Stimulated activated memory B cell treated with anti-CD40 and anti-IgM and Interleukin-4, amounts not matched to agents 10 μg/mL and 1 μg/mL and 100 μg/mL, for 72 hours (primary cell): ENCODE results near the gene ZNF341.

Source experiments
- ATAC-seq: fragments of 150-1000 bp; cut with Tn5 transposase; 2 replicates; pipeline ENCODE4 v1.10.0; 2021
- H3K27ac Mint-ChIP-seq: one replicate; pipeline ENCODE4 v1.8.0; 2022; ENCODE audit warnings: mild to moderate bottlenecking, mixed read lengths
- H3K27me3 Mint-ChIP-seq: one replicate; pipeline ENCODE4 v1.8.0; 2022; ENCODE audit warnings: mixed read lengths
- H3K36me3 Mint-ChIP-seq: one replicate; pipeline ENCODE4 v1.8.0; 2022; ENCODE audit warnings: mixed read lengths
- H3K4me1 Mint-ChIP-seq: one replicate; pipeline ENCODE4 v1.8.0; 2022; ENCODE audit warnings: mixed read lengths
- H3K4me3 Mint-ChIP-seq: one replicate; pipeline ENCODE4 v1.8.0; 2022; ENCODE audit warnings: mild to moderate bottlenecking, moderate library complexity, mixed read lengths
- H3K9me3 Mint-ChIP-seq: one replicate; pipeline ENCODE4 v1.8.0; 2022; ENCODE audit warnings: mixed read lengths

Gene ZNF341

GRCh38 chr20:33810885-33811775 is 79.3 kb downstream of the ZNF341 start, which contains the start of gene CHMP4B:
Gene CHMP4B (plus strand): TSS chr20:33811348. CDS start chr20:33811469, 121 bp downstream.
- Mint-ChIP-seq H3K27me3 (no peaks in the 10 kb centered on the region), H3K27ac (peak within 1 kb of the TSS; percentile 98), H3K4me3 (peak within 1 kb of the TSS; percentile 93), H3K9me3 (no peaks in the 10 kb centered on the region), H3K4me1 (peaks cover 40% of the 10 kb centered on the region), H3K36me3 (peaks cover 31% of the 10 kb centered on the region)
- peak; percentile 100 for ATAC-seq

GRCh38 chr20:33811776-33812151 is 80.0 kb downstream of the ZNF341 start:
- Mint-ChIP-seq H3K27me3 (no peaks in the 10 kb centered on the region), H3K4me3 (peak overlapping the region; percentile 93), H3K27ac (peak overlapping the region; percentile 98), H3K4me1 (peaks cover 46% of the 10 kb centered on the region), H3K9me3 (no peaks in the 10 kb centered on the region), H3K36me3 (peaks cover 31% of the 10 kb centered on the region)
- ATAC-seq, result peak; percentile 44

GRCh38 chr20:33812152-33812849 is 80.5 kb downstream of the ZNF341 start:
- Mint-ChIP-seq H3K9me3 (no peaks in the 10 kb centered on the region), H3K4me3 (peak overlapping the region; percentile 93), H3K36me3 (peaks cover 31% of the 10 kb centered on the region), H3K27ac (peak overlapping the region; percentile 98), H3K4me1 (peaks cover 52% of the 10 kb centered on the region), H3K27me3 (no peaks in the 10 kb centered on the region)
- ATAC-seq, result no peak

GRCh38 chr20:33812908-33813462 is 81.2 kb downstream of the ZNF341 start:
- Mint-ChIP-seq H3K9me3 (no peaks in the 10 kb centered on the region), H3K27me3 (no peaks in the 10 kb centered on the region), H3K27ac (peak overlapping the region; percentile 98), H3K4me1 (peaks cover 59% of the 10 kb centered on the region), H3K36me3 (peaks cover 31% of the 10 kb centered on the region), H3K4me3 (peak overlapping the region; percentile 93)
- no peak for ATAC-seq

GRCh38 chr20:33814238-33814712 is 82.5 kb downstream of the ZNF341 start:
- no peak overlapping the region for H3K27ac Mint-ChIP-seq
- peaks cover 32% of the 10 kb centered on the region for H3K36me3 Mint-ChIP-seq
- no peaks in the 10 kb centered on the region for H3K27me3 Mint-ChIP-seq
- H3K4me3 Mint-ChIP-seq, result peak overlapping the region; percentile 93
- H3K9me3 Mint-ChIP-seq, result no peaks in the 10 kb centered on the region
- peaks cover 71% of the 10 kb centered on the region for H3K4me1 Mint-ChIP-seq
- ATAC-seq, result no peak

GRCh38 chr20:33815671-33816070 is 83.9 kb downstream of the ZNF341 start:
- Mint-ChIP-seq H3K9me3 (no peaks in the 10 kb centered on the region), H3K36me3 (peaks cover 42% of the 10 kb centered on the region), H3K27ac (no peak overlapping the region), H3K4me3 (no peak overlapping the region), H3K4me1 (peaks cover 85% of the 10 kb centered on the region), H3K27me3 (no peaks in the 10 kb centered on the region)
- no peak for ATAC-seq

GRCh38 chr20:33816191-33816590 is 84.4 kb downstream of the ZNF341 start:
- Mint-ChIP-seq H3K36me3 (peaks cover 43% of the 10 kb centered on the region), H3K27me3 (no peaks in the 10 kb centered on the region), H3K27ac (no peak overlapping the region), H3K4me3 (no peak overlapping the region), H3K4me1 (peaks cover 87% of the 10 kb centered on the region), H3K9me3 (no peaks in the 10 kb centered on the region)
- no peak for ATAC-seq

GRCh38 chr20:33817411-33817810 is 85.6 kb downstream of the ZNF341 start:
- Mint-ChIP-seq H3K36me3 (peaks cover 34% of the 10 kb centered on the region), H3K27ac (peak overlapping the region; percentile 42), H3K9me3 (no peaks in the 10 kb centered on the region), H3K27me3 (no peaks in the 10 kb centered on the region), H3K4me3 (no peak overlapping the region), H3K4me1 (peaks cover 84% of the 10 kb centered on the region)
- ATAC-seq, result no peak

GRCh38 chr20:33819456-33819855 is 87.7 kb downstream of the ZNF341 start:
- no peak for ATAC-seq
- Mint-ChIP-seq H3K4me1 (peaks cover 73% of the 10 kb centered on the region), H3K36me3 (peaks cover 20% of the 10 kb centered on the region), H3K27me3 (no peaks in the 10 kb centered on the region), H3K9me3 (no peaks in the 10 kb centered on the region), H3K27ac (peak overlapping the region; percentile 42), H3K4me3 (no peak overlapping the region)

GRCh38 chr20:33820362-33820761 is 88.6 kb downstream of the ZNF341 start:
- no peak overlapping the region for H3K4me3 Mint-ChIP-seq
- H3K9me3 Mint-ChIP-seq, result no peaks in the 10 kb centered on the region
- H3K27ac Mint-ChIP-seq, result peak overlapping the region; percentile 42
- H3K36me3 Mint-ChIP-seq, result peaks cover 13% of the 10 kb centered on the region
- H3K27me3 Mint-ChIP-seq, result no peaks in the 10 kb centered on the region
- H3K4me1 Mint-ChIP-seq, result peaks cover 74% of the 10 kb centered on the region
- no peak for ATAC-seq

- Mint-ChIP-seq H3K27ac (no peak overlapping the region), H3K4me1 (peaks cover 76% of the 10 kb centered on the region), H3K27me3 (no peaks in the 10 kb centered on the region), H3K36me3 (peaks cover 12% of the 10 kb centered on the region), H3K4me3 (no peak overlapping the region), H3K9me3 (no peaks in the 10 kb centered on the region)
- no peak for ATAC-seq
Observed at GRCh38 chr20:33821270-33821836, 89.6 kb downstream of the ZNF341 start.

- no peak for ATAC-seq
- no peaks in the 10 kb centered on the region for H3K9me3 Mint-ChIP-seq
- no peaks in the 10 kb centered on the region for H3K27me3 Mint-ChIP-seq
- no peak overlapping the region for H3K27ac Mint-ChIP-seq
- H3K36me3 Mint-ChIP-seq, result peaks cover 12% of the 10 kb centered on the region
- peaks cover 76% of the 10 kb centered on the region for H3K4me1 Mint-ChIP-seq
- H3K4me3 Mint-ChIP-seq, result no peak overlapping the region
Observed at GRCh38 chr20:33822423-33822822, 90.6 kb downstream of the ZNF341 start.

GRCh38 chr20:33822991-33823390 is 91.2 kb downstream of the ZNF341 start:
- H3K4me3 Mint-ChIP-seq, result no peak overlapping the region
- ATAC-seq, result no peak
- H3K9me3 Mint-ChIP-seq, result no peaks in the 10 kb centered on the region
- H3K4me1 Mint-ChIP-seq, result peaks cover 76% of the 10 kb centered on the region
- H3K27ac Mint-ChIP-seq, result no peak overlapping the region
- no peaks in the 10 kb centered on the region for H3K27me3 Mint-ChIP-seq
- peaks cover 12% of the 10 kb centered on the region for H3K36me3 Mint-ChIP-seq

GRCh38 chr20:33824852-33825251 is 93.1 kb downstream of the ZNF341 start:
- Mint-ChIP-seq H3K27ac (peak overlapping the region; percentile 31), H3K9me3 (no peaks in the 10 kb centered on the region), H3K4me3 (no peak overlapping the region), H3K27me3 (no peaks in the 10 kb centered on the region), H3K4me1 (peaks cover 76% of the 10 kb centered on the region), H3K36me3 (peaks cover 9% of the 10 kb centered on the region)
- no peak for ATAC-seq
